Nucleus accumbens (tissue), 56 donors: Measurements from ENCODE around the gene ZNF385B.

ENCODE experiments used
- DNase-seq, 56 donors: peaks; one replicate each; lab custom pipeline; 2025; lab: John Stamatoyannopoulos, UW

ZNF385B gene

GRCh38 chr2:179561702-179562101 is 299.7 kb downstream of the ZNF385B start:
- no peak for DNase-seq

GRCh38 chr2:179560257-179560735 is 301.1 kb downstream of the ZNF385B start:
- DNase-seq: no peak

GRCh38 chr2:179559108-179559806 is 302.2 kb downstream of the ZNF385B start:
- no peak for DNase-seq

GRCh38 chr2:179558010-179558934 is 303.1 kb downstream of the ZNF385B start:
- DNase-seq: no peak

GRCh38 chr2:179556425-179556824 is 305.0 kb downstream of the ZNF385B start:
- no peak for DNase-seq

- DNase-seq: peak in 1 of 56 donors; percentile 0
Observed at GRCh38 chr2:179555691-179556283, 305.6 kb downstream of the ZNF385B start.

- no peak for DNase-seq
Observed at GRCh38 chr2:179554639-179555386, 306.6 kb downstream of the ZNF385B start.

- DNase-seq: no peak
Observed at GRCh38 chr2:179553382-179553781, 308.0 kb downstream of the ZNF385B start.

GRCh38 chr2:179551539-179552045 is 309.8 kb downstream of the ZNF385B start:
- no peak for DNase-seq

- no peak for DNase-seq
Observed at GRCh38 chr2:179550849-179551248, 310.6 kb downstream of the ZNF385B start.

- DNase-seq: no peak
Observed at GRCh38 chr2:179550214-179550613, 311.2 kb downstream of the ZNF385B start.

GRCh38 chr2:179546656-179547055 is 314.8 kb downstream of the ZNF385B start:
- no peak for DNase-seq

GRCh38 chr2:179545024-179545423 is 316.4 kb downstream of the ZNF385B start:
- no peak for DNase-seq

- no peak for DNase-seq
Observed at GRCh38 chr2:179543361-179543901, 318.0 kb downstream of the ZNF385B start.

GRCh38 chr2:179541586-179541985 is 319.8 kb downstream of the ZNF385B start:
- no peak for DNase-seq

- DNase-seq: no peak
Observed at GRCh38 chr2:179539124-179539511, 322.3 kb downstream of the ZNF385B start.

GRCh38 chr2:179538406-179539123 is 322.8 kb downstream of the ZNF385B start:
- no peak for DNase-seq

- DNase-seq: no peak
Observed at GRCh38 chr2:179536185-179536584, 325.2 kb downstream of the ZNF385B start.

- no peak for DNase-seq
Observed at GRCh38 chr2:179533875-179534274, 327.5 kb downstream of the ZNF385B start.
